Testis (tissue), 2 donors: ENCODE measurements around the gene MIB1.

Experiments used
- CTCF ChIP-seq, 3 experiments: fragments of 450-650 bp in 2 of 3; fragments of 200-600 bp in 1 of 3; sonication (generic) in 1 of 3; IDR thresholded peaks; one replicate each; pipeline ENCODE4 v1.5.1; 2016 to 2019; ENCODE audit warnings: antibody characterized with exemption in 3 of 3, mild to moderate bottlenecking in 2 of 3, moderate library complexity in 1 of 3
- POLR2A ChIP-seq: fragments of 450-650 bp; IDR thresholded peaks from one replicate; pipeline ENCODE4 v1.6.1; 2017; ENCODE audit warnings: antibody characterized with exemption, mild to moderate bottlenecking, moderate library complexity

- no peak for TF ChIP-seq CTCF (IDR thresholded peaks at IDR 0.05)
- TF ChIP-seq POLR2A, result no peak
Measured at GRCh38 chr18:21762181-21762772, 21.7 kb downstream of the MIB1 start.
